Jurkat, Clone E6-1 (cell line): ENCODE results near the gene FGF5.

ENCODE experiments used
- DNase-seq: peaks from one replicate; pipeline ENCODE4 v3.0.0-alpha.2; 2011; ENCODE audit warnings: low read depth, low spot score
- H3K4me3 ChIP-seq: 2 replicates; pipeline ENCODE4 v1.5.1; 2011; ENCODE audit warnings: mild to moderate bottlenecking, low read length, control low read depth, moderate library complexity

Gene FGF5

DNA sequence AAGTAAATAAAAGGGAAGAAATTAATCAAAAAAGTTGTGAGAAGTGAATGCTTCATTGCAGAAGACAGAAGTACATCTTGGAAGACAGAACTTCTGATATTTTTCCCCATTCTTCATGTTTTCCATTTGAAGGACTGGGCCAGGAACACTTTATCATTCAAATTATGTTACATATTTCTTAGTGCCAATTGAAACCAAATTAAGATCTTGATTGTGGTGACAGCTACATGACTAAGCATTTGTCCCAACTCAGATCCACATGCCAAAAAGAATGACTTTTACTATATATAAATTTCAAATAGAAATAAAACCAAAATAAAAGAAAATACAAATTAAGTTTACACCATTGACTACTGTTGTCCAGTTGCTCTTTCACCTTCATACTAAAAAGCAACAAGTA lies 14.0 kb upstream of the FGF5 start:
- no peak for DNase-seq
- no peak overlapping the region for H3K4me3 ChIP-seq

DNA sequence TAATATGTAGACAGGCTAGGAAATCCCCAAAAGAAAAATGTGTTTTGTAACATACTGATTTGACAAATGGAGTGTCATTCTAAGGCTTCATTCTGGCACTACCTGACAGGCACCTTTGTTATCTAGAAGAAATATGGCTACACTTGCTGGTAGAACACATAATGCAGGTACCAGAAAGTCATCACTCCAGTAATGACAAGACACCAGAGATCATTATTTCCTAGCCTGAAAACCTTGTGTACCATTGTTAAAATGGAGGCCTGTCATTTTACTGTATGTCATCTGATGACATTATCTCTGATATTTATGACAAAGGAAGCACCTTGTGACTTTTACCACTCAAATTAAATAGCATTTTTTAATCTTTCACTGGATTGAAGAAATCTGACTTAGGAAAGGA lies 13.5 kb upstream of the FGF5 start:
- no peak overlapping the region for H3K4me3 ChIP-seq
- DNase-seq: no peak

DNA sequence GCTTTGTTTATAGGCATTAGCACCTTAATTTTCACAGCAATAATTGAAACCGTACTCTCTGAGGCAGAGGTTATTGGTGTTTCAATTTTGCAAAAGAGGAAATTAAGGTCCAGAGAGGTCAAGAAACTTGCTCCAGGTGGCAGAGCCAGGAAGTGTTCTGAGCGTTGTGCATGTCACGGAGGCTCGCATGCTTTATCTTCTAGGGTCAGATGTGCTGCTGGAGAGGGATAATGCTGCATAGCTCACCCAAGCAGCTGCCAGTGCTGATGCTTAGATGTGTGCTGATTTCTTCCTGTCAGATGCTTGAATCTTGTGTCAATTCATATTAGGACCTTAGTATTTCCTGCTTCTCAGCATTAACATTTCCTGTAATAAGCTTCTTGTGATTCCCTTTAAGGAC lies 13.0 kb upstream of the FGF5 start:
- DNase-seq: peak; percentile 20
- no peak overlapping the region for H3K4me3 ChIP-seq

DNA sequence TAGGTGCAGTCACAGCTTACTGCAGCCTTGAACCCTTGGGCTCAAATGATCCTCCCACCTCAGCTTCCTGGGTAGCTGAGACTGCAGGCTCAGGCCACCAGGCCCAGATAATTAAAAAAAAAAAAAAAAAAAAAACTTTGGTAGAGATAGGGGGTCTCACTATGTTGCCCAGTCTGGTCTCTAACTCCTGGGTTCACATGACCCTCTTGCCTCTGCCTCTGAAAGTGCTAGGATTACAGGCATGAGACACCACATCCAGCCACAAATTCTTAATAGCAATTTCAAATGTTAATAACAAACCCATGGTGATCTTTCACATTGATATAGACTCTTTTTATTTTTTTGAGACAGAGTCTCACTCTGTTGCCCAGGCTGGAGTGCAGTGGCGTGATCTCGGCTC lies 12.3 kb upstream of the FGF5 start:
- no peak for DNase-seq
- H3K4me3 ChIP-seq: no peak overlapping the region

DNA sequence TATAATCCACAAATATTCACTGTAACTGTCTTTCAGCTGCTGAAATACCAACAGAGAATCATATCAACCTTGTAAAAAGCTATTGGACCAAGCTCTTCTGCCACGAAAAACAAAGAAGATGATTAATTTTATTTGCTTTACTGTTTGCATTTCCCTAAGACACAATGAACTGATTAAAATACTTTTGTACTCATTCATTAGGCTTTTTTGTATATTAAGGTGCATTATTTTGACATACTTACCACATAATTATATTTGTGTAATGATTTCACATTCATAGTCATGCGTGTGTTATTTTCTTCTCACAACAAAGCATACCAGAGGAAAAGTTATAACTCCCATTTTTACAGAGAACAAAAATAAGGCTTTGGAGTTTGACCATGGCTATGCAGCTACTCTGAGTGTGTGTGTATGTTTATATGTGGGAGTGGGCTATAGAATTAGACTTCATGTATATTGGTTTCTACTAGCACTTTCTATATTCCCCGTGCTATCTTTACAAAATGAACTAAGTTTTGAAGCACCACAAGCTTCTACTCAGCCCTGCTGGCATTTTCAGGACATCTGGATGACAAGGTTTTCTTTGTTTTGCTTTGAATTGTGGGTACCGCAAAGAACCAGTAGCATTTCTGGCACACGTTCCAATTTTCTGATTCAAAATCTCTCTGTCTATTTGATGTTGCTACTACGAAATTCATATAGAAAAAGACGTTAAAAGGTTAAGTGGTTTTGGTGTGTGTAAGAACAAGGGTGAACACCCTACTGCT lies 11.0 kb upstream of the FGF5 start:
- H3K4me3 ChIP-seq: no peak overlapping the region
- no peak for DNase-seq

DNA sequence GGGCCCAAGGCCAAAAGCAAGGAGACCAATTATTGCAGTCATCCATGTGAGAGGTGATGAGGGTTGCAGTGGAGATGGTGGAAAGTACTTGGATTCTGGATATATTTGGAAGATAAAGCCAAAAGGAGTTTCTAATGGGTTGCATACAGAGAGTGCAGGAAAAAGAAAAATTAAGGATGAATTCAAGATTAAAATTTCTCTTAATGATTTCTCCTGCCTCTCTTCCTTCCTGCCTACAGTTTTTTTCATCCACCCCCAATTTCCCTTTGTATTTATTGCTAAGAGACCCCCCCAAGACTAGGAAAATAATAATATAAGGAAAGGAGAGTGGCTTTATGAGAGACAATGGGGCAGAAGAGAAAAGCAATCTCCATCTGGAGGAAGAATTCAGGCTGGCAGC lies 8.6 kb upstream of the FGF5 start:
- no peak overlapping the region for H3K4me3 ChIP-seq
- no peak for DNase-seq

DNA sequence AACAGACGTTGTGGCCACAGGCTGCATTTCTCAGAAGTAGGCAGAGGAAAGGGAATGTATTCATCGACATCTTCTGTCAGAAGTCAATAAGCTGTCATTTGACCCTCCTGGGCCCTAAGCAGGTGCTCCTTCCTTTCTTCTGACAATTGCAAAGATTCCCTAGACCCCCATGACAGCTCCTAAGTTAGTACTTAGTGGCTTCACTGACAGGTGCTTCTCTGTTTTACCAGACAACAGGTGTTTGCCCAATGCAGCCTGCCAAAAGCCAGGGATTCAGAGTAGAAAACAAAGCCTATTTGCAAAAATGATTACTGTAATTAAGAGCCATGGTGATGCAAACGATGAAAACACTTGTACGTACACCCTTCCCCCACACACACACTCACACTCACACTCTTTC lies 7.5 kb upstream of the FGF5 start:
- no peak overlapping the region for H3K4me3 ChIP-seq
- DNase-seq: no peak

DNA sequence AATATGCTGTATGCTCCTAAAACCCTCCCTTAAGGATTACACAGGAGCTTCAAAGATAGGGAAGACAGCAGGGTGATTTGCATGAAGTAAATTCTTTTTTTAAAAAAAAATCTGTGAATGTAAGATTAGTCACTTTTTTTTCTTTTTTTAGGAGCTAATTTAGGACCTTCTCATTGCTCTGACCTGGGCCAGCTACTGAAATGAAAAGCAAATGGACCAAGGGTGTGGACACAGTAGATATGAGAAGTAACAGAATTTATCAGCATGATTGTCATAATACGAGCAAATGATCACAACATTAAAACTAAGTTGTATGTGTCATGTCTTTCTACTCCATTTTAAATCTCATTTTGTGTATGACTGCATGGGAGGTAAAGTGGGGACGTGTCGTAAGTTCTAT lies 6.6 kb upstream of the FGF5 start:
- DNase-seq: no peak
- H3K4me3 ChIP-seq: no peak overlapping the region

DNA sequence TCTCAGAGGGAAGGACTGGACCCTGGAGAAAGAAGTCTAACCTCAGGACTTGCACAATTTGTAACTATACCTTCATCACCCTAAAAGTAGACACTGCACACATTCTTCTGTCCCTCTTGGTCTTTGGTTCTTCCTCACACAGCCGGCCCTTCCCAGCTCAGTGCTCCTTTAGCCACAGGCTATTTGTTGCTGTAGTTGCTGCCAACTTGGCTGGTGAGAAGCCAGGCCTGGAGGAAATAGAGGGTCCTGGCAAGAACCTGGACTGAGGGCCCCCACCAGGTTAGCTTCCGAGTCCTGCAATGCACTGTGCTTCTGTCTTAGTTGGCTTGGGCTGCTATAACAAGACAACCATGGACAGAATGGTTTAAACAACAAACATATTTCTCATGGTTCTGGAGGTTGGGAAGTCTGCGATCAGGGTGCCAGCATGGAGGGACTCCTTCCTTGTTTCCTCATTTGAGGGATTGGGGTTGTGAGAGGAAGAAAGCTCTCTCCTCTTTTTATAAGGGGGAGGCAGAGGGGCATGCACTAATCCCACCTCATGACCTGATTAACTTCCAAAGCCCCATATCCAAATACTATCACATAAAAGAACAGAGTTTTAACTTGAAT lies 4.4 kb upstream of the FGF5 start:
- no peak for DNase-seq
- no peak overlapping the region for H3K4me3 ChIP-seq

DNA sequence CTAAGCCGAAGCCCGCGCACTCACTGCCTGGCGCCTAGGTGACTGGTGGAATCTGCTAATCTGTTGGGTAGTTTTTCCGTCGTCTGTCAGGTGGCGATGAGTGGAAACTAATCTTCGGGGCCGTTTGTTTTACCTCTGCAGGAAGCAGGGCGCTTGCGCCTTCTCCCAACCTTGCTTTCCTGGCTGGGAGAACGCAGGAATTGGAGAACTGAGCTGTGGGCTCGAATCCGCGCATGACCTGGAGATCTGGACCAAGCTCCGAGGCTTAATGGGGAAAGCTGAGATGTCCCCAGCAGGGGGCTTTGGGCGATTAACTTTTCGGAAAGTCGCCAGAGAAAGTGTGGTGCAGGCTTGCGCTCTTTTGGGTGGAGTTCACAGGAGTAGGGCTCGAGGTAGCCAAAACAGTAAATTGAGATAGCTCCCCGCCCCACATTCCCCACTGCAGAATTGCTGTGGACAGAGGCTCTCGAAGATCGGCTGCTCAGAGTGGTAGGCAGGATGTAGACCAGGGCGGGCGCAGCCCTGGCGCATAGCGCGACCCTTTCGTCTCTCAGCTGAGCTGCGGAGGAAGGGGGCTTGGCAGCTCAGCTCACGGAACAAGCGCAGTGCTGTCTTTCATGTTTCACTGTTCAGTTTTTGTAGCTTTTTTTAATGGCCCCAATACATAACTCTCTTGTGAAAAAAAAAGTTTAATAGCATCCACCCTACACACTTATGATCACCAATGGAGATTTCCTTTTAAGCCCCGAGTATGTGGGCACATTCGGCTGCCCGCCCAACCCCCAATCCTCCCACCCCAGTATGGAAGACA lies 2.7 kb upstream of the FGF5 start:
- no peak overlapping the region for H3K4me3 ChIP-seq
- DNase-seq: no peak

DNA sequence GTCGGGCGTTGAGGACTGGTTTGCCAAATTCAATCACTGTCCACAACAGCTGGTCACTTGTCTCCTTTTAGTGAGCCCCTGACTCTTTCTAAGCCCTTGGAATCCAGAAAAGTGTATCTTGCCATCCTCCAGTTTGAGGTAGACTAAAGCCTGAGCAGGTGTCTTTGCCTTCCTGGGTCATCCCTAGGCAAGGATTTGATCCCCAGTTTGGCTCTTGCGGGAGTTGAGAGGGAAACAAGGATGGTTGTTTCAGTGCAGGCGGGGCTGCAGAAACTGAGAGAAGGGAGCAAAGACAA lies 2.2 kb upstream of the FGF5 start:
- H3K4me3 ChIP-seq: no peak overlapping the region
- no peak for DNase-seq

DNA sequence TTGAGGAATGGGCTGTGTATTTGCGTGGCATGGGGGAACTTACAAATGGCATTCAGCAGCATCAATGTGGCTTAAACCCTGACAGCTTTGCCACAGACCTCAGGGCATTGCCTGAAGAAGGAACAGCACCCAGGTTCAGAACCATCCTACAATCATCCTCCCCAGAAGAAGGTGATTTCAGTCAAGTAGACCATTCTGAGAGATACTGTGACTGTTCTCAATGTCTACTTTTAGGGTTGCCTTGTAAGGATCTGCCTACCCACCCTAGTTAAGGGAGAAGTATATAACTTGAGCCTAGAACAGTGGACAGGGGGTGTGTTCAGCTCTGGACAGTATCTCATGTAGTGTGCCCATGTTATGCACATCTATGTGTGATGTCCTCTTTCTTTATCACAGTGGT lies 1.6 kb upstream of the FGF5 start:
- DNase-seq: no peak
- no peak overlapping the region for H3K4me3 ChIP-seq

DNA sequence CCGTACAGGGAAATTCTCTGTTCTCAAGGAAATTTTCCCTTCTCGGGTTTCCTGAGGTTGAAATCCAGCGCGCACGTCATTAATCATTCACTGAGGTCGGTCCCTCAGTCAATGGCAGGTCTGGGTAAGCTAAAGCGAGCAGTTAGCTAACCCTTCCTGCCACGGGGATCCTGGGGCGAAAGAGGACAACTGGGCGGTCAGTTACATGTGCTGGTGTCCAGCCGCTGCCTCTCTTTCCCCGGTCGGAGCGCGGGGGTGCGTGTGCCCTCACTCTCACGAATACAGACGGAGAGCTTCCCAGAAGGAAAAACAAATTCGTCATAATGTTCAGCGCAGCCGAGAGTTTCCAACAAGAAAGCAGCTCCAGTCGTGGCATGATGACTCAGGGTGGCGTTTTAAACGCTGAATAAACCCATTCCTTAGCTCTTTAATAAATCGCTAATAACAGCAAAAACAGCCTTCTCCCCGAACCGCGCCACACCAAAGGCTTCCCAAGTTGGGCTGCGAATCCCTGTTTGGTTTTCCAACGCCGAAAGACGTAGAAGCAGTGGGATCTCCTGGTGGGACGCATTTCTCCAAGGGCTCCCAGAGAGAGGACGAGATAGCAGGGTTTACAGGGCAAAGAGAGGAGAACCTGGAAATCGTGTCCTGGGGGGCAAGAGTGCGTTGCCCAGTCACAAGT lies 752 bp upstream of the FGF5 start:
- no peak overlapping the region for H3K4me3 ChIP-seq
- no peak for DNase-seq

DNA sequence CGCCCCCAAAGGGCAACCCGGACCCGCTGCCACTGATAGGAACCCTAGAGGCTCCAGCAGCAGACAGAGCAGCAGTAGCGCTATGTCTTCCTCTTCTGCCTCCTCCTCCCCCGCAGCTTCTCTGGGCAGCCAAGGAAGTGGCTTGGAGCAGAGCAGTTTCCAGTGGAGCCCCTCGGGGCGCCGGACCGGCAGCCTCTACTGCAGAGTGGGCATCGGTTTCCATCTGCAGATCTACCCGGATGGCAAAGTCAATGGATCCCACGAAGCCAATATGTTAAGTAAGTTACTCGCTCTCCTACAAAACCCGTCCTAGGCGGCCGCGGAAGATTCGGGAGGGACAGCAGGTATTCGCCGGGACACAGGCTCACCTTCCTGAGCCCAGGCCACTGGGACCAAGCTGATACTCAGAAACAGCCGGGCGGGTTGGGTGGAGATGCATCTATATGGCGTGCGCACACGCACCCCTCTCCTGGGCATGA lies 477 bp downstream of the FGF5 start:
- DNase-seq: no peak
- no peak overlapping the region for H3K4me3 ChIP-seq

DNA sequence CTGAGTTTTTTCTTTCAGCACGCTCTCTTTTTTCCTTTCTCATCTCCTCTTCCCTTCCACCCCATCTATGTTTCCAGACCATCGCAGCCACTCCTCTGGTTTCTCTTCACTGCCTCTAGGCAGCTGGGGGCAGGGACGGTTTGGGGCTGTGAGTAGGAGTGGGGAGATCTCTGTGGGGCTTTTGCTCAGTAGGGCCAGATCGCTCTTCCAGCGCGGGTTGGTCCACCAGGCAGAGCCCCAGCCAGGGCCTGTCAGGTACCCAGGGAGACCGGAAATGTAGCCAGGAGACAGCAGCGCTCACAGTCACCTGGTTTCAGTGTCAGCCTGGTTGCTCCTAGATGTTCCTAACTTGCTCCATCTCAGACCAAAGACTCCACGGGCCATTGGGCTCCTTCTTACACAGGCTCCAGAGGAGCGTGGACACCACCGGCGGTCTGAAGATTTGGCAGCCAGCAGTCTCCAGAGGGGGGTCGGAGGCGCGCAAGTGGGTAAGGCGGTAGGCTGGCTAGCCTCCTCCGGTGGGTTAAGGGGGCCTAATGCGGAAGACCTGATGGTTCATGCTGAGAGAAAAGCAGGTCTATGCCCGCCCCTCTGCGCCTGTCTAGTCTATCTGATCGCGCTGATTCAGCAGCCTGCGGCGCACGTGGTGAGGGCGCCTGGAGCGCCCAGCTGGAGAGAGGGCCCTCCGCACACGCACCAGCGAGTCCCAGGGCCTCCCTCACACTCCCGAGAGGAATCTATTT lies 1.8 kb downstream of the FGF5 start:
- no peak for DNase-seq
- no peak overlapping the region for H3K4me3 ChIP-seq

DNA sequence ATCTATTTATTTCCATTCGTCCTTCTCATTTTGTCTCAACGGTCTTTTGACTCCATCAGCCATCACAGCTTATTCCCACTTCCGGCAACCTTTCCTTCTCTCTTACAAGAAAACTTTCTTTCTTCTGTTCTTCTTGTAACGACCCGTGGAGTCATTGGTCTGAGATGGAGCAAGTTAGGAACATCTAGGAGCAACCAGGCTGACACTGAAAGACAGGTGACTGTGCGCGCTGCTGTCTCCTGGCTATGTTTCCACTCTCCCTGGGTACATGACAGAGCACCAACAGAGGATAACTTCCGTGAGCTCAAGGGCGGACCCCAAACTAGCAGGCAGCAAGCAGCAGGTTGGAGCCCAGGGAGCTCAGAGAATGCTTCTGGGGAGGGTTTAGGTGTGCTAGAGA lies 2.5 kb downstream of the FGF5 start:
- no peak overlapping the region for H3K4me3 ChIP-seq
- DNase-seq: no peak

DNA sequence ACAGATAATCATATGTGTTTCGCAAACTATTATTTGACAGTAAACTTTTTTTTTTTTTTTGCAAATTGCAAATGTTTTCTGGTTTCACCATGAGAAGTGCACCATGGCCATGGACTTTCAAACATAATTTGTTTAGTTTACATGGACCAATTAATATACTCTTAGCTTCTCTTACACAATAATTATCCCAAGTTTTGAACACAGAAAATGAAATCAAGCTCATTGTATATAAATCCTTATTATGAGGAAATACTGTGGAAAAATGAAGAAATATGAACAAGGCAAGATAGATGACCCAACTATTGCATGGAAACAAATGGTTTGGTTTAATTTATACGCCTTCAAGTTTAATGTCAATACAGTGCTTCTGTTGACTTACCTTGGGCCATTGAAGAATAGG lies 3.9 kb downstream of the FGF5 start:
- no peak for DNase-seq

DNA sequence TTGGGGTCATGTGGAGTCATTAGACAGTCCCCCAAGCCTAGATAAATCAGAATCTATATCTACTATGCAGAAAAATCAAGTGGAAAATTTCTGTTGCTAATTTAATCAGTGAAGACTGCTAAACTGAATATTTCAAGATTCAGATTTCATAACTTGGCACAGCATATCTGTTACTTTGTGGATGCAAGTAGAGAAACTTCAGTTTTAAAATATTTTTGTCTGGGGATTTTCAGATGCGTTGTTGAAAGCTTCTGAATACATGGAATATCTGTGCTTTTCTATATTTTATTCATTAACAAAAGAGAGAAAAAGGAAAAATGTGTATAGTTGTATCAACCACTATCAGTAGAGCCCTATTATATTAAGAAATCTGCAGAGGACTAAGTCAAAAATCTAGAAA lies 4.4 kb downstream of the FGF5 start:
- H3K4me3 ChIP-seq: no peak overlapping the region
- no peak for DNase-seq

More for the DNA sequence above, 3.9 kb downstream of the FGF5 start:
- no peak overlapping the region for H3K4me3 ChIP-seq

DNA sequence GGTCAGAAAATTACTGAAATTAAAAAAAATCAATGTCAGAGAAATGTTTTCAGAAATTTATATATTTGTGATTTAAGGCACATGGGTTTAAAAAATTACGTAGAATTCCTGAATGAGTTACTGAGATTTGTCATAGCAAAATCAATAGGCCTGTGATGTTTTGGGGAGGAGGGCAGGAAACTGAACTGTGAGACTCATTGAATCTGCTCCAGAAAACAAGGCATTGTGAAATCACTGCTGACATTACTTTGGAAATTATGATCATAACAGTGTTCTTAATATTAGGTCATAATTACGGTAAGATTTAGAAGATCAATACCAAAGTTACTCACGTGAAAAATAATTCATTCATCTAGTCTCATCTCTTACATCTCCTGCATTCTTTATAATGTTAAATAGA lies 5.3 kb downstream of the FGF5 start:
- H3K4me3 ChIP-seq: no peak overlapping the region

More for the DNA sequence above, 5.3 kb downstream of the FGF5 start:
- no peak for DNase-seq
